Endodermal cell (in vitro differentiated cells): ENCODE measurements around the gene RFTN1. TPM values are rescaled to one million over a fixed set of nuclear protein-coding genes. Genes with fewer than 3 reads are reported as not detected.

Experiments used
- DNase-seq: peaks from one replicate; pipeline ENCODE4 v3.0.0-alpha.2; 2017
- H3K27ac ChIP-seq: 2 replicates; pipeline ENCODE4 v1.5.1; 2013; ENCODE audit warnings: mild to moderate bottlenecking, low read depth, low read length, moderate library complexity
- H3K27me3 ChIP-seq: 2 replicates; pipeline ENCODE4 v1.6.1; 2013; ENCODE audit warnings: mild to moderate bottlenecking, low read length, moderate library complexity; ENCODE audit not compliant: insufficient read depth, control insufficient read depth, poor library complexity, severe bottlenecking
- H3K36me3 ChIP-seq: 2 replicates; pipeline ENCODE4 v1.7.0; 2013; ENCODE audit warnings: mild to moderate bottlenecking, low read length, moderate library complexity; ENCODE audit not compliant: control insufficient read depth, insufficient read depth
- H3K4me1 ChIP-seq: one replicate; pipeline ENCODE4 v1.7.0; 2013; ENCODE audit warnings: low read length; ENCODE audit not compliant: control insufficient read depth, insufficient read depth
- H3K4me3 ChIP-seq: 2 replicates; pipeline ENCODE4 v1.5.1; 2013; ENCODE audit warnings: mild to moderate bottlenecking, low read length, moderate library complexity
- H3K9ac ChIP-seq: 2 replicates; pipeline ENCODE4 v1.6.1; 2013; ENCODE audit warnings: mild to moderate bottlenecking, low read length, moderate library complexity; ENCODE audit not compliant: poor library complexity, severe bottlenecking; ENCODE audit errors: extremely low read depth
- H3K9me3 ChIP-seq: 2 replicates; pipeline ENCODE4 v1.6.1; 2013; ENCODE audit warnings: mild to moderate bottlenecking, low read length, moderate library complexity; ENCODE audit not compliant: control insufficient read depth
- H3K27ac Mint-ChIP-seq: 2 replicates; pipeline ENCODE4 v1.8.0; 2020; ENCODE audit warnings: mixed read lengths
- H3K27me3 Mint-ChIP-seq: 2 replicates; pipeline ENCODE4 v1.8.0; 2021; ENCODE audit warnings: mild to moderate bottlenecking, mixed read lengths; ENCODE audit not compliant: insufficient read depth
- H3K36me3 Mint-ChIP-seq: 2 replicates; pipeline ENCODE4 v1.8.0; 2020; ENCODE audit warnings: low read depth, mixed read lengths
- H3K4me1 Mint-ChIP-seq: 2 replicates; pipeline ENCODE4 v1.8.0; 2020; ENCODE audit warnings: mixed read lengths
- H3K4me3 Mint-ChIP-seq: 2 replicates; pipeline ENCODE4 v1.8.0; 2020; ENCODE audit warnings: mild to moderate bottlenecking, moderate library complexity, mixed read lengths
- H3K9me3 Mint-ChIP-seq: 2 replicates; pipeline ENCODE4 v1.8.0; 2020; ENCODE audit warnings: mild to moderate bottlenecking, mixed read lengths
- WGBS, 2 experiments: methylation state at CpG; one replicate each; pipeline versions ENCODE4 v1.1.5 to v1.1.7; 2013; ENCODE audit warnings: missing lambda C conversion rate in 2 of 2, mixed read lengths in 1 of 2; ENCODE audit not compliant: insufficient coverage in 1 of 2, insufficient read length in 1 of 2; 5-methylcytosine and 5-hydroxymethylcytosine counted together
- total RNA-seq, 2 donors: library from RNA; stranded (reverse); fragmentation: NEBNext Ultra II Directional in 1 of 2; extraction: Animal tissue kit (Norgen Biotek cat#: 25700) in 1 of 2; gene quantifications; 2 replicates in 1 of 2; 3 replicates in 1 of 2; pipeline ENCODE4 v1.2.1, GENCODE V29; 2021
- TF ChIP-seq, protein P1 (sequence below): fragments of 200-600 bp; sonication (generic); conservative IDR thresholded peaks from 2 replicates; pipeline ENCODE4 v1.5.0; 2021; ENCODE audit warnings: antibody characterized with exemption, mild to moderate bottlenecking

The RFTN1 gene
- total RNA-seq, 2 donors from 2014 or later: 0.80 to 1.1 TPM

DNA sequence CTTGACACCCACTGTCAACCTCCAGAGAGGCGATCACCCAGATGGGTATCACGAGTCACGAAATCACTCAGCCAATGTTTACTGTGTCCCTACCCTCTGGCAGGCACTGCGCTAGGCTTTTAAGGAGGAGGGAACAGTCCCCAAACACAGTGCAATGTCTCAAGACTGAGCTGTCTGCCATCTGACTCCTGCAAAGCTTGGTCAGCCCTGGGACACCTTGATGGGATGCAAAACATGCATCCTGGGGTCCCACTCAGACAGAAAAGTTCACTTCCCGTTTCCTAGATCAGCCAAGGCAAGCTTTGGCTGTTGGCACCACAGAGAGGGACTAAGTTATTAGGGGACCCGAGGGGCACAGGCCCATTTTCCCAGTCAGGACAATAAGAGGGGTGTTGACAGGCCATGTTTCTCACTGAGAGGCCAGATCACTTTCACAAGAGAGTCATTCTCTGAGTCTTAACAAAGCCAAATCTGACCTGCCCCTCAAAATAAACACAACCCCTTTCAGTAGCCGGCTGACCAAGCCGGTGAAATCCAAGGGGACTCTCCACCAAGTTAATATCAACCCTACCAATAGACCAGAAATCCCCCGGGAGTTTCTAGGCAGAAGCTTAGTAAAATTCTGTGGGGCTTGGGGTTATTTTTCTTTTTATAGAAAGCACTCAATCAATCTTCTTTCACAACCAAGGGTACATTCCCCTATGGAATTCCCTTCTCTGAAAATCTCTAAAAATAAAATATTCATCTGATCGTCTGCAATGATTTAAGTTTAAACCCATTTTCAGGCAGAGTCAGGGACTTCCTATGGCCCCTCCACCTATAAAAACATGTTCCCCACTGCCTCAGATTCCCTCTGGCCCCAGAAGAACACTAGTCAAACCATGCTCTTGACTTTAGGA lies 3.5 kb downstream of the RFTN1 start:
- no peaks in the 10 kb centered on the region for H3K36me3 ChIP-seq
- H3K9ac ChIP-seq: no peak overlapping the region
- TF ChIP-seq, protein P1, sequence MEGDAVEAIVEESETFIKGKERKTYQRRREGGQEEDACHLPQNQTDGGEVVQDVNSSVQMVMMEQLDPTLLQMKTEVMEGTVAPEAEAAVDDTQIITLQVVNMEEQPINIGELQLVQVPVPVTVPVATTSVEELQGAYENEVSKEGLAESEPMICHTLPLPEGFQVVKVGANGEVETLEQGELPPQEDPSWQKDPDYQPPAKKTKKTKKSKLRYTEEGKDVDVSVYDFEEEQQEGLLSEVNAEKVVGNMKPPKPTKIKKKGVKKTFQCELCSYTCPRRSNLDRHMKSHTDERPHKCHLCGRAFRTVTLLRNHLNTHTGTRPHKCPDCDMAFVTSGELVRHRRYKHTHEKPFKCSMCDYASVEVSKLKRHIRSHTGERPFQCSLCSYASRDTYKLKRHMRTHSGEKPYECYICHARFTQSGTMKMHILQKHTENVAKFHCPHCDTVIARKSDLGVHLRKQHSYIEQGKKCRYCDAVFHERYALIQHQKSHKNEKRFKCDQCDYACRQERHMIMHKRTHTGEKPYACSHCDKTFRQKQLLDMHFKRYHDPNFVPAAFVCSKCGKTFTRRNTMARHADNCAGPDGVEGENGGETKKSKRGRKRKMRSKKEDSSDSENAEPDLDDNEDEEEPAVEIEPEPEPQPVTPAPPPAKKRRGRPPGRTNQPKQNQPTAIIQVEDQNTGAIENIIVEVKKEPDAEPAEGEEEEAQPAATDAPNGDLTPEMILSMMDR: no peak
- no peak overlapping the region for H3K27ac ChIP-seq
- no peak for DNase-seq
- no peak overlapping the region for H3K27ac Mint-ChIP-seq
- H3K4me3 Mint-ChIP-seq: no peak overlapping the region
- no peaks in the 10 kb centered on the region for H3K4me1 ChIP-seq
- WGBS, 2 experiments: 86 to 92% methylated on average over 7 to 9 of the region's 10 CpGs
- no peaks in the 10 kb centered on the region for H3K9me3 ChIP-seq
- H3K27me3 ChIP-seq: peaks cover 50% of the 10 kb centered on the region
- no peak overlapping the region for H3K4me3 ChIP-seq
- H3K27me3 Mint-ChIP-seq: peaks cover 56% of the 10 kb centered on the region
- no peaks in the 10 kb centered on the region for H3K36me3 Mint-ChIP-seq
- H3K4me1 Mint-ChIP-seq: peaks cover 5% of the 10 kb centered on the region
- H3K9me3 Mint-ChIP-seq: no peaks in the 10 kb centered on the region

DNA sequence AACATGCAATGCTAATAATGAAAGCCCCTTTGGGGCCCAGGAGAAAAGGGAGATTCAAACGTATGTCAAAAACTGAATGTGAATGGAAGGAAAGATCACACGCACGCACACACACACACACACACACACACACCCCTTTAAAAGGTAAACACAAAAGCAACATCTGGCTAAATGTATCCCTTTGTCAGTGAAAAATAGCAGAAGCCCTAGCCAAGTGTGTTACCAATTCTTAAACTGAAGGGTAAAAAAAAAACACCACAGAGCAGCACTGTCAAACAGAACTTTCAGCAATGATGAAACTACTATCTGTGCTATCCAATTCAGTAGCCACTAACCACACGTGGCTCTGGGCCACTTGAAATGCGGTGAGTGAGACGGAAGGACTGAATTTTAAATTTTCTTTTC lies 4.9 kb downstream of the RFTN1 start:
- Histone ChIP-seq H3K9ac (no peak overlapping the region), H3K27me3 (peaks cover 37% of the 10 kb centered on the region), H3K36me3 (no peaks in the 10 kb centered on the region), H3K9me3 (no peaks in the 10 kb centered on the region), H3K27ac (no peak overlapping the region), H3K4me3 (no peak overlapping the region), H3K4me1 (no peaks in the 10 kb centered on the region)
- Mint-ChIP-seq H3K27me3 (peaks cover 49% of the 10 kb centered on the region), H3K36me3 (no peaks in the 10 kb centered on the region), H3K4me3 (no peak overlapping the region), H3K27ac (no peak overlapping the region), H3K4me1 (peaks cover 5% of the 10 kb centered on the region), H3K9me3 (no peaks in the 10 kb centered on the region)
- TF ChIP-seq, protein P1: no peak
- no peak for DNase-seq
- 74% methylated on average over 6 of the region's 6 CpGs; no CpG with 5 or more reads in 1 of the 2 experiments for WGBS, 2 experiments

DNA sequence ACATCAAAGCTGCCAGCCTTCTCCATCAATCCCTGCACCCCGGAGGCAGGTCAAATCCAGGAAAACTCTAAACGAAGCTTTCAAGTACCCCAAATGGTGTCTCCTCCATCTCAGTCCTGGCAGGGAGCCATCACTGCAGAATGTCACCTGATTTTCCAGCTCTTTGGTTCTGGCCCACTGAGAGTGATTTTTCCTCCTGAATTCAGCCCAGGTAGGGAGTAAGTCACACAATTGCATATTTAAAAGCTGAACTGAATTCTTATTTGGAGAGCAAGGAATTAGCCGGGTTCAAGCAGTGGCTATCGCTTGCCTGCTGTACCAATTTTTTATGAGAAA lies 5.3 kb downstream of the RFTN1 start:
- H3K9me3 ChIP-seq: no peaks in the 10 kb centered on the region
- no peaks in the 10 kb centered on the region for H3K9me3 Mint-ChIP-seq
- no peak overlapping the region for H3K27ac ChIP-seq
- no peak overlapping the region for H3K9ac ChIP-seq
- peaks cover 34% of the 10 kb centered on the region for H3K27me3 ChIP-seq
- H3K4me3 Mint-ChIP-seq: no peak overlapping the region
- 85 to 95% methylated on average over 4 of the region's 4 CpGs for WGBS, 2 experiments
- no peak overlapping the region for H3K4me3 ChIP-seq
- no peaks in the 10 kb centered on the region for H3K4me1 ChIP-seq
- H3K36me3 Mint-ChIP-seq: no peaks in the 10 kb centered on the region
- TF ChIP-seq, protein P1: no peak
- no peak overlapping the region for H3K27ac Mint-ChIP-seq
- H3K27me3 Mint-ChIP-seq: peaks cover 46% of the 10 kb centered on the region
- H3K4me1 Mint-ChIP-seq: peaks cover 5% of the 10 kb centered on the region
- H3K36me3 ChIP-seq: no peaks in the 10 kb centered on the region
- DNase-seq: no peak
